Measurements from ENCODE around the gene FNDC7. TPM values are rescaled to one million over a fixed set of nuclear protein-coding genes. Genes with fewer than 3 reads are reported as not detected.

Gene FNDC7
- total and polyA plus RNA-seq, 10 of the 15 experiments (the other 5 are each of a cell fraction or from before 2014, with no cell fraction given) = not detected

- TF ChIP-seq MTA3 (IDR thresholded peaks at IDR 0.05; ENCODE audit: borderline replicate concordance, low read length) (no peak), TCF7 (IDR thresholded peaks at IDR 0.05; ENCODE audit: borderline replicate concordance) (no peak), TCF3 (IDR thresholded peaks at IDR 0.05; ENCODE audit: borderline replicate concordance, insufficient read depth, low read depth, low read length) (no peak; the same call in 1 of the 2 replicates), KAT2A (conservative IDR thresholded peaks at IDR 0.05; ENCODE audit: control insufficient read depth, low read depth, low read length) (no peak), KDM1A (IDR thresholded peaks at IDR 0.05; ENCODE audit: borderline replicate concordance) (no peak), IRF5 (IDR thresholded peaks at IDR 0.05; ENCODE audit: borderline replicate concordance) (no peak), WRNIP1 (IDR thresholded peaks at IDR 0.05; ENCODE audit: borderline replicate concordance, low read depth, low read length) (no peak), RAD21 (IDR thresholded peaks at IDR 0.05; ENCODE audit: insufficient read depth, low read depth, low read length) (no peak), TBL1XR1 (IDR thresholded peaks at IDR 0.05; ENCODE audit: low read depth, low read length) (no peak)
Observed at GRCh38 chr1:108691942-108692723, 20.6 kb upstream of the FNDC7 start, which contains the start of gene PRPF38B (continued).
